Subcutaneous abdominal adipose tissue (tissue), 5 donors: ENCODE results near the gene LRP1-AS.

Source experiments
- H3K27ac ChIP-seq: one replicate; pipeline ENCODE4 v1.7.0; 2013; ENCODE audit warnings: low read depth, mild to moderate bottlenecking, inconsistent platforms, low read length, moderate library complexity
- H3K27me3 ChIP-seq, 5 donors: one replicate each; pipeline ENCODE4 v1.7.0; 2013; ENCODE audit warnings: low read length in 5 of 5, inconsistent platforms in 1 of 5; ENCODE audit not compliant: control insufficient read depth in 5 of 5, insufficient read depth in 4 of 5
- H3K36me3 ChIP-seq, 5 donors: one replicate each; pipeline ENCODE4 v1.7.0; 2013; ENCODE audit warnings: low read length in 5 of 5; ENCODE audit not compliant: control insufficient read depth in 5 of 5, insufficient read depth in 5 of 5
- H3K4me1 ChIP-seq, 5 donors: one replicate each; pipeline ENCODE4 v1.7.0; 2013; ENCODE audit warnings: low read length in 5 of 5, mild to moderate bottlenecking in 3 of 5, moderate library complexity in 1 of 5; ENCODE audit not compliant: control insufficient read depth in 5 of 5, insufficient read depth in 5 of 5
- H3K4me3 ChIP-seq, 5 donors: one replicate each; pipeline ENCODE4 v1.7.0; 2013; ENCODE audit warnings: low read length in 5 of 5, low read depth in 1 of 5
- H3K9ac ChIP-seq, 5 donors: one replicate each; pipeline ENCODE4 v1.7.0; 2013; ENCODE audit warnings: low read length in 5 of 5, mild to moderate bottlenecking in 4 of 5, moderate library complexity in 3 of 5
- H3K9me3 ChIP-seq, 5 donors: one replicate each; pipeline ENCODE4 v1.7.0; 2013; ENCODE audit warnings: low read length in 5 of 5; ENCODE audit not compliant: control insufficient read depth in 5 of 5
- donor health status: healthy.
- donor health status: healthy.
- donor health status: healthy.
- donor health status: healthy.
- donor health status: healthy.

The LRP1-AS gene

GRCh38 chr12:57162553-57163125 is 15.2 kb upstream of the LRP1-AS start:
- H3K9me3 ChIP-seq: no peaks in the 10 kb centered on the region
- H3K27ac ChIP-seq: peak overlapping the region; percentile 7
- H3K4me1 ChIP-seq: peaks cover 6 to 52% (median 38%) of the 10 kb centered on the region in 5 donors
- H3K36me3 ChIP-seq: peaks cover 5 to 98% (median 89%) of the 10 kb centered on the region in 5 donors
- H3K9ac ChIP-seq: no peak overlapping the region
- no peaks in the 10 kb centered on the region for H3K27me3 ChIP-seq
- no peak overlapping the region for H3K4me3 ChIP-seq

DNA sequence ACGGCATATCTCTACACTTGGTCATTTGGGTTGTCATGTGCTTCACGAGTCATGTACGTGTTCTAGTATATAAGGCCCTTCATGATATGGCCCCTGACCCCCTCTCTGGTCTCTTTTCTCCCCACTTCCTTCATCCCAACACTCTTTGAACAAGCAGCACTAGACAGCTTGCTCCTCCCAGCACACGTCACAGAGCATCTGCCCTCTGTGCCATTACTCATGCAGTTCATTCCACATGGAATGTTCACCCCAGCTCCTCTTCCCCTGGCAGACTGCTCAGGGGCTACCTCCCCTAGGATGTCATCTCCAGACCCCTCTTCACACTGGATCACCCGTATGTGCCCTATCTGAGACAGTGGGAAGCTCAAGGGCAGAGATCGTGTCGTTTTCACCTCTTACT is 14.1 kb upstream of the LRP1-AS start:
- peaks cover 5 to 98% (median 82%) of the 10 kb centered on the region in 5 donors for H3K36me3 ChIP-seq

GRCh38 chr12:57160741-57161140 is 13.3 kb upstream of the LRP1-AS start:
- Histone ChIP-seq H3K4me3 (no peak overlapping the region), H3K9me3 (no peaks in the 10 kb centered on the region), H3K36me3 (peaks cover 5 to 98% (median 82%) of the 10 kb centered on the region in 5 donors), H3K9ac (no peak overlapping the region), H3K27me3 (no peaks in the 10 kb centered on the region), H3K27ac (no peak overlapping the region), H3K4me1 (peaks cover 9 to 70% (median 55%) of the 10 kb centered on the region in 5 donors)

More for the DNA sequence above, 14.1 kb upstream of the LRP1-AS start:
- no peak overlapping the region for H3K9ac ChIP-seq
- no peaks in the 10 kb centered on the region for H3K9me3 ChIP-seq
- H3K27me3 ChIP-seq: no peaks in the 10 kb centered on the region
- H3K4me3 ChIP-seq: no peak overlapping the region
- H3K4me1 ChIP-seq: peaks cover 9 to 64% (median 47%) of the 10 kb centered on the region in 5 donors
- no peak overlapping the region for H3K27ac ChIP-seq

DNA sequence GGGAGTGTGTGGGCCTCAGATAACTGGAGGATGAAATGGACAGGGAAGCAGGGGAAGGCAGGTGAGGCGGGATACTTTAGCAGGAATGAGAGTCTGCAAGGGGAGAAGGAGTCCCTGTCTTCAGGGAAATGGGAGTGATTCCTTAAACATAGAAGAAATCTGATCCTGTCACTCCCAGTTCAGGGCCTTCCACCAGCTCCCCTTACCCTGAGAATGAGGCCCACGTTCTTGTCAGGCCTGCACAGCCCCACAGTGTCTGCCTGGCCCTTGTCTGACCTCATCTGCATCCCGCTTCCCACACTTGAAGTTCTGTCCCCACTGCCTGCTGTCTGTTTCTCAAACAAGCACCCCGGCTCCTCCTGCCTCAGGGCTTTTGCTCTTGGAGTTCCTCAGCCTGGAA is 12.6 kb upstream of the LRP1-AS start:
- Histone ChIP-seq H3K9ac (peak overlapping the region in 1 of 5 donors; percentile 21), H3K4me1 (peaks cover 9 to 75% (median 56%) of the 10 kb centered on the region in 5 donors), H3K27ac (peak overlapping the region; percentile 75), H3K4me3 (no peak overlapping the region), H3K9me3 (no peaks in the 10 kb centered on the region), H3K27me3 (no peaks in the 10 kb centered on the region), H3K36me3 (peaks cover 5 to 99% (median 82%) of the 10 kb centered on the region in 5 donors)

GRCh38 chr12:57159311-57159710 is 11.9 kb upstream of the LRP1-AS start:
- Histone ChIP-seq H3K36me3 (peaks cover 3 to 99% (median 82%) of the 10 kb centered on the region in 5 donors), H3K4me3 (no peak overlapping the region), H3K9me3 (no peaks in the 10 kb centered on the region), H3K4me1 (peaks cover 12 to 81% (median 63%) of the 10 kb centered on the region in 5 donors), H3K9ac (no peak overlapping the region), H3K27ac (peak overlapping the region; percentile 75), H3K27me3 (no peaks in the 10 kb centered on the region)

DNA sequence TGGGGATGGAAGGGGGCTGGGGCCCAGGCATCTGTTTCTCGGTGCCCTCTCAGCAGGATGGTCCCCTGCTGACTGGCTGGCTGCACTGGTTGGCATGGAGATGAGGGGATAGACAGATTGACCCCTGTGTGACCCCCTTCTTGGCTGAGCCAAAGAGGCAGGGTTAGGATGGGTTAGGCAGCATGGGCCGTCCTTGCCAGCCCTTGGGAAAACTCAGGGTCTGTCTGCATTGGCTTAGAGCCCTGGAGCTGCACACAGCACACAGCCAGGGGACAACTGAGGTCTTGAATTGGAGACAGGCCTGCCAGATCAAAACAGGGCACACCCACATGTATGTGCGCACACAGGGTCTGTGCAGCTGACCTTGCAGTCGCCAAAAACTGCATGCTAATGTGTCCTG is 11.2 kb upstream of the LRP1-AS start:
- H3K4me3 ChIP-seq: no peak overlapping the region
- H3K9me3 ChIP-seq: no peaks in the 10 kb centered on the region
- H3K27ac ChIP-seq: peak overlapping the region; percentile 75
- H3K4me1 ChIP-seq: peaks cover 14 to 88% (median 70%) of the 10 kb centered on the region in 5 donors
- no peaks in the 10 kb centered on the region for H3K27me3 ChIP-seq
- H3K9ac ChIP-seq: peak overlapping the region in 2 of 5 donors; percentile 23 to 40
- peaks cover 0 to 99% (median 83%) of the 10 kb centered on the region in 5 donors for H3K36me3 ChIP-seq

GRCh38 chr12:57158186-57158585 is 10.8 kb upstream of the LRP1-AS start:
- Histone ChIP-seq H3K27me3 (no peaks in the 10 kb centered on the region), H3K9me3 (no peaks in the 10 kb centered on the region), H3K36me3 (peaks cover 0 to 99% (median 83%) of the 10 kb centered on the region in 5 donors), H3K9ac (peak overlapping the region in 2 of 5 donors; percentile 23 to 40), H3K4me1 (peaks cover 14 to 92% (median 74%) of the 10 kb centered on the region in 5 donors), H3K4me3 (no peak overlapping the region), H3K27ac (peak overlapping the region; percentile 75)

DNA sequence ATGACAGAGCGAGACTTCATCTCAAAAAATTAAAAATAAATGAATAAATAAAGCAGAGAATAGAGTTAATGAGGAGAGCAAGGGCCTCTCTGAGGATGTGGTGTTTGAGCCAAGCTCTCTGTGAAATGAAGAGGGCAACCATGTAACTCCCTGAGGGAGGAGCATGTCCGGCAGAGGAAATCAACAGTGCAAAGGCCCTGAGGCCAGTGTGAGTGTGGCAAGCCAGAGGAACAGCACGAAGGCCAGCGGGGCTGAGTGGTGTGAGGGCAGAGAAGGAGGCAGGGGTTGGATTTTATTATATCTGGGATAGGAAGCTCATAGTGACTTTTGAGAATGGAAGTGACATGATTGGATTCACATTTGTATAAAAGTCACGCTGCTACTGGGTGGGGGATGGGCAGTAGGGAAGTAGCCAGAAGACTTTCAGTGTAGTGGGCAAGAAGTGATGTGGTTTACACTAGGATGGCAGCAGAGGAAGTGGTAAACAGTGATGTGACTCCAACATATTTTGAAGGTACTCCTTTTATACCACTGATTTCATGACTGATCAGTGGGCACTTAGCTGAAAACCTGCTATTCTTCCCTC is 10.3 kb upstream of the LRP1-AS start:
- Histone ChIP-seq H3K27ac (peak overlapping the region; percentile 75), H3K4me3 (no peak overlapping the region), H3K4me1 (peaks cover 14 to 94% (median 79%) of the 10 kb centered on the region in 5 donors), H3K9ac (peak overlapping the region in 1 of 5 donors; percentile 40), H3K27me3 (no peaks in the 10 kb centered on the region), H3K36me3 (peaks cover 0 to 95% (median 78%) of the 10 kb centered on the region in 5 donors), H3K9me3 (no peaks in the 10 kb centered on the region)

DNA sequence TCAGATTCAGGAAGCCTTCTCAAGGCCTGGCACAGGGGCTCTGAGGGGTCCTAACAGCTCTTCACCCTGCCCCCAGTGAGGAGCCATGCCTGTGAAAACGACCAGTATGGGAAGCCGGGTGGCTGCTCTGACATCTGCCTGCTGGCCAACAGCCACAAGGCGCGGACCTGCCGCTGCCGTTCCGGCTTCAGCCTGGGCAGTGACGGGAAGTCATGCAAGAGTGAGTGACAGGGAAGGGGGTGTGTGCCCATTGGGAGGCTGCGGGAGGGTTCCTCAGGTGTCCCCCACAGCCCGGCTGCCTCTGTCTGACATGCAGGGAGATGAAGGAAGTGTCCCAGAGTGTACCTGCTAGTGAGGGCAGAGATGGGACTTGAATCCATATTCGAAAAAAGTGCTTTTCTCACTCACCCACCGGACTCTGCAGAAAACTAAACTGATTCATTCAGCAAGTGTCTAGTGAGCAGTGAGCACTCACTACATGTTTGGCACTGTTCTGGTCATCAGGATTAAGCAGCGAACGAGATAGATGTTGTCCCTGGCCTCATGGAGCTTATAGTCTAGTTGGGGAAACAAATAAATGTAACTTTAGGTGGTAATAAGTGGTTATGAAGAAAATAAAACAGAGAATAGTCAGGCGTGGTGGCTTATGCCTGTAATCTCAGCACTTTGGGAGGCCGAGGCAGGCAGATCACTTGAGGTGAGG is 9.4 kb upstream of the LRP1-AS start:
- Histone ChIP-seq H3K4me3 (no peak overlapping the region), H3K27me3 (no peaks in the 10 kb centered on the region), H3K4me1 (peaks cover 17 to 95% (median 84%) of the 10 kb centered on the region in 5 donors), H3K36me3 (peaks cover 0 to 87% (median 70%) of the 10 kb centered on the region in 5 donors), H3K27ac (peak overlapping the region; percentile 75), H3K9me3 (no peaks in the 10 kb centered on the region), H3K9ac (peak overlapping the region in 1 of 5 donors; percentile 42)
